ENCODE data around the gene LDLRAD4.

Gene LDLRAD4

DNA sequence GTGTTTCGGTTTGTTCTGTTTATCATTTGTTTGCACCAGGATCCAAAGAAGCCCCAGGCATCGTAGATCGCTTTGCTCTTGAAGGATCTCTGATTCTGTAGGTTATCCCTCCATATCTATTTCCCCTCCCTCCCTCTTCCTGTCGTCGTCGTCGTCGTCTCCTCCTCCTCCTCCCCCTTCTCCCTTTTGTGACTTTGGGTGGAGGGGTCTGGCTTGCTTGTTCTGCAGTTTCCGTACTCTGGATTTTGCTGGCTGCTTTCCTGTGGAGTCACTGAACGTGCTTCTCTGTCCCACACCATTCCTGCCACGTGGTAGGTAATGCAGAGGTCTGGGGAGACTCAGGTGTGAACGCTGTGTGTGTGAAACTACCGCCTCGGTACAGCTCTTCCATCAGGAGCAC is 225.0 kb downstream of the LDLRAD4 start:
- H3K27ac ChIP-seq = no peak overlapping the region
- TF ChIP-seq EZH2 (IDR thresholded peaks at IDR 0.05) = no peak
- TF ChIP-seq POLR2AphosphoS5 (IDR thresholded peaks at IDR 0.05; ENCODE audit: borderline replicate concordance, low read depth, low read length) = no peak
- H3K36me3 ChIP-seq (ENCODE audit: insufficient read depth, low read length) = no peaks in the 10 kb centered on the region
- DNase-seq (ENCODE audit: low read depth, low spot score) = no peak
- no peak overlapping the region for H3K9ac ChIP-seq (ENCODE audit: insufficient read length)
- no peak overlapping the region for H3K4me3 ChIP-seq
- no peaks in the 10 kb centered on the region for H3K9me3 ChIP-seq (ENCODE audit: low read depth, low read length)

- no peaks in the 10 kb centered on the region for H3K36me3 ChIP-seq (ENCODE audit: insufficient read depth, low read length)
- H3K9ac ChIP-seq (ENCODE audit: insufficient read length) = no peak overlapping the region
- no peak for DNase-seq (ENCODE audit: low read depth, low spot score)
Observed at GRCh38 chr18:13444430-13445240, 226.1 kb downstream of the LDLRAD4 start.

GRCh38 chr18:13445241-13445897 is 226.8 kb downstream of the LDLRAD4 start:
- TF ChIP-seq FOXP2 (optimal IDR thresholded peaks at IDR 0.05; ENCODE audit: control extremely low read depth, extremely low read length, insufficient read depth) (no peak), POLR2AphosphoS5 (IDR thresholded peaks at IDR 0.05; ENCODE audit: borderline replicate concordance, low read depth, low read length) (no peak), EZH2 (IDR thresholded peaks at IDR 0.05) (no peak)
- no peaks in the 10 kb centered on the region for H3K9me3 ChIP-seq (ENCODE audit: low read depth, low read length)
- no peak for DNase-seq (ENCODE audit: low read depth, low spot score)
- H3K9ac ChIP-seq (ENCODE audit: insufficient read length) = no peak overlapping the region
- no peak overlapping the region for H3K27ac ChIP-seq
- no peak overlapping the region for H3K4me3 ChIP-seq
- no peaks in the 10 kb centered on the region for H3K36me3 ChIP-seq (ENCODE audit: insufficient read depth, low read length)

More at GRCh38 chr18:13444430-13445240, 226.1 kb downstream of the LDLRAD4 start:
- Histone ChIP-seq H3K27ac (no peak overlapping the region), H3K9me3 (ENCODE audit: low read depth, low read length) (no peaks in the 10 kb centered on the region), H3K4me3 (no peak overlapping the region)
- TF ChIP-seq EZH2 (IDR thresholded peaks at IDR 0.05) (no peak), FOXP2 (optimal IDR thresholded peaks at IDR 0.05; ENCODE audit: control extremely low read depth, extremely low read length, insufficient read depth) (no peak), POLR2AphosphoS5 (IDR thresholded peaks at IDR 0.05; ENCODE audit: borderline replicate concordance, low read depth, low read length) (no peak)

- Histone ChIP-seq H3K36me3 (ENCODE audit: insufficient read depth, low read length) (no peaks in the 10 kb centered on the region), H3K4me3 (no peak overlapping the region), H3K27ac (no peak overlapping the region), H3K9ac (ENCODE audit: insufficient read length) (no peak overlapping the region), H3K9me3 (ENCODE audit: low read depth, low read length) (no peaks in the 10 kb centered on the region)
- TF ChIP-seq FOXP2 (optimal IDR thresholded peaks at IDR 0.05; ENCODE audit: control extremely low read depth, extremely low read length, insufficient read depth) = no peak
- TF ChIP-seq POLR2AphosphoS5 (IDR thresholded peaks at IDR 0.05; ENCODE audit: borderline replicate concordance, low read depth, low read length) = no peak
- TF ChIP-seq EZH2 (IDR thresholded peaks at IDR 0.05) = no peak
- no peak for DNase-seq (ENCODE audit: low read depth, low spot score)
Observed at GRCh38 chr18:13446024-13446423, 227.5 kb downstream of the LDLRAD4 start.

GRCh38 chr18:13446610-13447461 is 228.3 kb downstream of the LDLRAD4 start:
- Histone ChIP-seq H3K36me3 (ENCODE audit: insufficient read depth, low read length) (no peaks in the 10 kb centered on the region), H3K9ac (ENCODE audit: insufficient read length) (peak overlapping the region; percentile 51), H3K4me3 (peak overlapping the region; percentile 67), H3K9me3 (ENCODE audit: low read depth, low read length) (no peaks in the 10 kb centered on the region), H3K27ac (peak overlapping the region; percentile 81)
- no peak for DNase-seq (ENCODE audit: low read depth, low spot score)
- no peak for TF ChIP-seq EZH2 (IDR thresholded peaks at IDR 0.05)
- TF ChIP-seq FOXP2 (optimal IDR thresholded peaks at IDR 0.05; ENCODE audit: control extremely low read depth, extremely low read length, insufficient read depth) = no peak
- TF ChIP-seq POLR2AphosphoS5 (IDR thresholded peaks at IDR 0.05; ENCODE audit: borderline replicate concordance, low read depth, low read length) = no peak

DNA sequence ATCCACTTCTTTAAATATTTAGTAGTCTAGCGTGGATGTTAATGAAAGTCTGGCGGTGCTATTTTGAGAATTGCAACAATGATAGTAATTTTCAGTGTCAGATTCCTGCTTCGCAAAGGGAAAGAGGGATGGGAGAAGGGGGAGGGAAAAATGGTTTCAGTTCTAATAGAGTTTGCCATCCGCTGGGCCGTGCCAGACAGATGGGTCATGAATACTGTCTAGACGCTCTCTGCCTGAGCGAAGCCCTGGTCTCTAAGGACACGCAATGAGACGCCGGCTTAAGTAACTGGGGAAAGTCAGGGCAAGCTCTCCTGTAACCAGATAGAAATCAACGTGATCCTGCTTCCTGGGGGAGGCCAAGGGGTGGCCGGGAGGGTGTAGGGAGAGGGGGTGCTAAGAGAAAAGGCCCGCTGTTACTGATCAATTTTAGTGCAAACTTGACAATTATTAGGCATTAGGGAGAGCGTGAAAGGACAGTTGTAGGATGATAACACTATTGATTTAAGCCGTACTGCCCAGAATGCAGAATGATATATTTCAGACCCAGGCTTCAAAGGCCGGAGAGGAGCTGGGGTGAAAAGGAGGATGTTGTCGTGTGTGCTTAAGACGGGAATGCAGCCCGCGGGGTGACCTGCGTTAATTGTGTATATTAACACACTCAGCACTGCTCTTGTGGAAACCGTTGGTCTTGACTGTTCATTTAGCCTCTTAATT is 229.2 kb downstream of the LDLRAD4 start:
- peak overlapping the region; percentile 67 for H3K4me3 ChIP-seq
- H3K36me3 ChIP-seq (ENCODE audit: insufficient read depth, low read length) = no peaks in the 10 kb centered on the region
- H3K9me3 ChIP-seq (ENCODE audit: low read depth, low read length) = no peaks in the 10 kb centered on the region
- TF ChIP-seq EZH2 (IDR thresholded peaks at IDR 0.05) = no peak
- TF ChIP-seq FOXP2 (optimal IDR thresholded peaks at IDR 0.05; ENCODE audit: control extremely low read depth, extremely low read length, insufficient read depth) = no peak
- no peak for TF ChIP-seq POLR2AphosphoS5 (IDR thresholded peaks at IDR 0.05; ENCODE audit: borderline replicate concordance, low read depth, low read length)
- peak overlapping the region; percentile 81 for H3K27ac ChIP-seq
- no peak for DNase-seq (ENCODE audit: low read depth, low spot score)
- H3K9ac ChIP-seq (ENCODE audit: insufficient read length) = peak overlapping the region; percentile 51

GRCh38 chr18:13448335-13448795 is 229.8 kb downstream of the LDLRAD4 start:
- no peak for TF ChIP-seq EZH2 (IDR thresholded peaks at IDR 0.05)
- no peak for TF ChIP-seq POLR2AphosphoS5 (IDR thresholded peaks at IDR 0.05; ENCODE audit: borderline replicate concordance, low read depth, low read length)
- TF ChIP-seq FOXP2 (optimal IDR thresholded peaks at IDR 0.05; ENCODE audit: control extremely low read depth, extremely low read length, insufficient read depth) = no peak
- Histone ChIP-seq H3K9me3 (ENCODE audit: low read depth, low read length) (no peaks in the 10 kb centered on the region), H3K27ac (no peak overlapping the region), H3K9ac (ENCODE audit: insufficient read length) (no peak overlapping the region), H3K4me3 (no peak overlapping the region), H3K36me3 (ENCODE audit: insufficient read depth, low read length) (no peaks in the 10 kb centered on the region)
- DNase-seq (ENCODE audit: low read depth, low spot score) = no peak

All from SK-N-MC (cell line).